ENCODE results near the gene APH1B.
"Not testable (repeated sequence)": the region's sequence is repeated elsewhere in the genome, so short reads cannot be mapped to it uniquely, and the experiment has no call there.

The APH1B gene

GRCh38 chr15:63334821-63335220 is 57.4 kb downstream of the APH1B start:
- no peak for DNase-seq

- DNase-seq, result no peak
Measured at GRCh38 chr15:63335543-63336240, 58.3 kb downstream of the APH1B start.

- no peak for DNase-seq
Measured at GRCh38 chr15:63337046-63337445, 59.6 kb downstream of the APH1B start.

- no peak for DNase-seq
Measured at GRCh38 chr15:63338170-63338569, 60.8 kb downstream of the APH1B start.

GRCh38 chr15:63339006-63339766 is 61.8 kb downstream of the APH1B start:
- DNase-seq, result no peak

- no peak for DNase-seq
Measured at GRCh38 chr15:63339836-63340235, 62.4 kb downstream of the APH1B start.

GRCh38 chr15:63340353-63340752 is 62.9 kb downstream of the APH1B start:
- no peak for DNase-seq

- DNase-seq, result no peak
Measured at GRCh38 chr15:63340878-63341277, 63.5 kb downstream of the APH1B start.

- no peak for DNase-seq
Measured at GRCh38 chr15:63341898-63342297, 64.5 kb downstream of the APH1B start.

GRCh38 chr15:63342996-63343562 is 65.7 kb downstream of the APH1B start:
- DNase-seq, result not testable (repeated sequence)

GRCh38 chr15:63344731-63345390 is 67.5 kb downstream of the APH1B start:
- no peak for DNase-seq

GRCh38 chr15:63345391-63345752 is 68.0 kb downstream of the APH1B start:
- DNase-seq, result no peak

GRCh38 chr15:63347074-63347857 is 69.9 kb downstream of the APH1B start:
- DNase-seq, result no peak

GRCh38 chr15:63348392-63348791 is 71.0 kb downstream of the APH1B start:
- DNase-seq, result peak; percentile 21

GRCh38 chr15:63349156-63349555 is 71.8 kb downstream of the APH1B start:
- no peak for DNase-seq

- DNase-seq, result no peak
Measured at GRCh38 chr15:63349621-63350020, 72.2 kb downstream of the APH1B start.

- no peak for DNase-seq
Measured at GRCh38 chr15:63350178-63350621, 72.8 kb downstream of the APH1B start.

GRCh38 chr15:63351170-63351569 is 73.8 kb downstream of the APH1B start:
- DNase-seq, result no peak

GRCh38 chr15:63352808-63353207 is 75.4 kb downstream of the APH1B start:
- no peak for DNase-seq

- no peak for DNase-seq
Measured at GRCh38 chr15:63353261-63353660, 75.9 kb downstream of the APH1B start.

GRCh38 chr15:63353887-63354286 is 76.5 kb downstream of the APH1B start:
- DNase-seq, result no peak

GRCh38 chr15:63354821-63355650 is 77.6 kb downstream of the APH1B start:
- DNase-seq, result no peak

Measured in COR-L47 (cell line).